Measurements from ENCODE around the gene ASPSCR1.
"Not testable (repeated sequence)": the region's sequence is repeated elsewhere in the genome, so short reads cannot be mapped to it uniquely, and the experiment has no call there.

ASPSCR1 gene

DNA sequence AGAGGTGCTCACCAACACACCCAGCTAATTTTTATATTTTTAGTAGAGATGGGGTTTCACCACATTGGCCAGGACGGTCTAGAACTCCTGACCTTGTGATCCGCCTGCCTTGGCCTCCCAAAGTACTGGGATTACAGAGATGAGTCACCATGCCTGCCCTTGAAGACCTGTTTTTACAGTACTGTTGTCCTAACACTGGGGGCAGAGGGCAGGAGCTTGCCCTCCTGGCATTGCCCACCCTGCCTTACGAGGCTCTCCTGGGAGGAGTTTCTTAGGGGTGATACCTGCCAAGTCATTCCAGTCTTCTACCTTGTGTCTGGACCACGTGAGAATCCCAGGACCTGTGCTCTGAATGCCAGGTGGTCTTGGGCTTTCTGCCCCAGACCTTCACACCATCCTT, 2.7 kb downstream of the ASPSCR1 start:
- H3K27ac ChIP-seq (ENCODE audit: low read depth, low read length) = no peak overlapping the region
- peaks cover 8% of the 10 kb centered on the region for H3K4me1 ChIP-seq (ENCODE audit: control insufficient read depth, insufficient read depth, low read length, unreplicated experiment)
- no peaks in the 10 kb centered on the region for H3K79me2 ChIP-seq (ENCODE audit: control insufficient read depth, insufficient read depth, low read length, unreplicated experiment)
- H2AFZ ChIP-seq (ENCODE audit: low read length, unreplicated experiment) = no peak overlapping the region
- no peaks in the 10 kb centered on the region for H3K36me3 ChIP-seq (ENCODE audit: insufficient read depth, low read length)
- H3K4me3 ChIP-seq (ENCODE audit: low read depth, low read length) = no peak overlapping the region
- no peaks in the 10 kb centered on the region for H3K27me3 ChIP-seq (ENCODE audit: insufficient read depth, low read length)

DNA sequence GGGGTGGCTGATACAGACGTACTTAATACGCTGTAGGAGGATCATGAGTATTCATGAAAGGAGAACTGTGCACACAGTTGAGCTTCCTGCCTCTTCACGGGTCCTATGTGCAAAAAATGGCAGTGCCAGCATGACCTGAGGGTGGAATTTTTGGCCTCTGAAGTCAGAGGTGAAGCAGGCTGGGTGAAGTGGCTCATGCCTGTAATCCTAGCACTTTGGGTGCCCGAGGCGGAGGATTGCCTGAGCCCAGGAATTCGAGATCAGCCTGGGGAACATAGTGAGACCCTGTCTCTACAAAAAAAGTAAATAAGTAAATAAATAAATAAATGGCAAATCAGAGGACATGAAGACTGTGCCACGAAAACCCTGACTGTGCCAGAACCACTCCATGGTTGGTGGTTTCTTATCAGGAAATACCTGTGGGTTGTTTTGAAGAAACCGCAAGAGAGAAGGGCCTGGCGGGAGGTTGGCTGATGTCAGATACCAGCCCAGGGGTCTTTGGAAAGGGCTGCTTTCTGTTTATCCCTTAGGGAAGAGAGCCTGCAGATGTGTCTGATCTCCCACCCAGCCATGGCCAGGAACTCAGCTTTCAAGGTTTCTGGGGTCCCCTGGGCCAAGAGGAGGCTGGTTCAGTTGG, 3.4 kb downstream of the ASPSCR1 start:
- Histone ChIP-seq H3K79me2 (ENCODE audit: control insufficient read depth, insufficient read depth, low read length, unreplicated experiment) (no peaks in the 10 kb centered on the region), H3K4me1 (ENCODE audit: control insufficient read depth, insufficient read depth, low read length, unreplicated experiment) (peaks cover 8% of the 10 kb centered on the region)

DNA sequence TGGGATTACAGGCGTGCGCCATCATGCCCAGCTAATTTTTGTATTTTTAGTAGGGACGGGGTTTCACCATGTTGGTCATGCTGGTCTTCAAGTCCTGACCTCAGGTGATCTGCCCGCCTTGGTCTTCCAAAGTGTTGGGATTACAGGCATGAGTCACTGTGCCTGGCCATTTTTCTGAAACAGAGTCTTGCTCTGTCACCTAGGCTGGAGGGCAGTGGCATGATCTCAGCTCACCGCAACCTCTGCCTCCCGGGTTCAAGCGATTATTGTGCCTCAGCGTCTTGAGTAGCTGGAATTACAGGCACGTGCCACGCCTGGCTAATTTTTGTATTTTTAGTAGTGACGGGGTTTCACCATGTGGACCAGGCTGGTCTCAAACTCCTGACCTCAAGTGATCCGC, 4.1 kb downstream of the ASPSCR1 start:
- H2AFZ ChIP-seq (ENCODE audit: low read length, unreplicated experiment); H3K4me3 ChIP-seq (ENCODE audit: low read depth, low read length); H3K4me1 ChIP-seq (ENCODE audit: control insufficient read depth, insufficient read depth, low read length, unreplicated experiment); H3K79me2 ChIP-seq (ENCODE audit: control insufficient read depth, insufficient read depth, low read length, unreplicated experiment); H3K36me3 ChIP-seq (ENCODE audit: insufficient read depth, low read length); H3K27me3 ChIP-seq (ENCODE audit: insufficient read depth, low read length); H3K27ac ChIP-seq (ENCODE audit: low read depth, low read length): not testable (repeated sequence)

More for the DNA sequence above, 3.4 kb downstream of the ASPSCR1 start:
- no peaks in the 10 kb centered on the region for H3K36me3 ChIP-seq (ENCODE audit: insufficient read depth, low read length)
- no peaks in the 10 kb centered on the region for H3K27me3 ChIP-seq (ENCODE audit: insufficient read depth, low read length)
- no peak overlapping the region for H3K27ac ChIP-seq (ENCODE audit: low read depth, low read length)
- no peak overlapping the region for H3K4me3 ChIP-seq (ENCODE audit: low read depth, low read length)
- no peak overlapping the region for H2AFZ ChIP-seq (ENCODE audit: low read length, unreplicated experiment)

DNA sequence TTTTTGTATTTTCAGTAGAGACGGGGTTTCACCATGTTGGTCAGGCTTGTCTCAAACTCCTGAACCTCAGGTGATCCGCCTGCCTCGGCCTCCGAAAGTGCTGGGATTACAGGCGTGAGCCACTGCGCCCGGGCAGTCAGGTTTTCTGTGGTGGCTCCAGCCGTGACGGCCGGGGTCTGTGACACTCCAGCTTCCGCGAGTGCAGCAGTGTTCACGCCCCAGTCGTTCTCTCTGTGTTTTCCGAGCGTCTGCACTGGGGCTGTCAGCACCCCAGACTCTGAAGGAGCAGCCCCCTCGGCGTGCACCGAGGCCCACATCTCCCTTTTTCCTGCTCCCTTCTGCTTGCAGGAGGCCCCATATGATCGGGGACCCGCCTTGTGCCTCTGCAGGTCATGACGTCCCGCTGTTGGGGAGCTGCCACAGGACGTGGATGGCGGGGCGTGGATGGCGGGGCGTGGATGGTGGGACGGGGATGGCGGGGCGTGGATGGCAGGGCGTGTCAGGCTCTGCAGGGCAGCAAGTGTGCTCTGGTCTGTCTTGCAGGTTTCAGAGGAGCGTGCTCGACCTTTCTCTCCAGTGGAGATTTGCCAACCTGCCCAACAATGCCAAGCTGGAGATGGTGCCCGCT, 5.7 kb downstream of the ASPSCR1 start:
- no peaks in the 10 kb centered on the region for H3K27me3 ChIP-seq (ENCODE audit: insufficient read depth, low read length)

DNA sequence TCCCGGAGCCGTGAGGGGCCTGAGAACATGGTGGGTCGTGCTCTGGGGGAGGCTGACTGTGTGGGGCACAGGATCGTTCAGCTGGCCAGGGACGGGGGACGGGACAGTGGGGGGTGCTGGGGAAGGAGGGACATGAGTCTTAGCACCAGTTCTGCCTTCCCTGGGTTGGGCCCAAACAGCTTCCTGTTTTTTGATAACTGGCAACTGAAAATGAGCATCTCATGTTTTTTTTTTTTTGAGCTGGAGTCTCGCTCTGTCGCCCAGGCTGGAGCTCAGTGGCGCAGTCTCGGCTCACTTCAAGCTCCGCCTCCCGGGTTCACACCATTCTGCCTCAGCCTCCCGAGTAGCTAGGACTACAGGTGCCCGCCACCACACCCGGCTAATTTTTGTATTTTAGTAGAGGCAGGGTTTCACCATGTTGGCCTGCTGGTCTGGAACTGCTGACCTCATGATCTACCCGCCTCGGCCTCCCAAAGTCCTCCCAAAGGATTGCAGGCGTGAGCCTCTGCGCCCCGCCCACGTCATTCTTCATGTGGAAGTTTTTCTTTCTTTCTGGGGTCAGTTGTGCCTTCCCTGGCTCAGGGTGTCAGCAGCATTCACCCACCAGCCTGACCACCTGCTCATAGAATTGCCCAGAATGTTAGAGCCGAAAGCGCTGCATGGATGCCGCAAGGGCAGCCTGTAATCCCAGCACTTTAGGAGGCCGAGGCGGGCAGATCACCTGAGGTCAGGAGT, 6.4 kb downstream of the ASPSCR1 start:
- Histone ChIP-seq H3K4me1 (ENCODE audit: control insufficient read depth, insufficient read depth, low read length, unreplicated experiment) (no peaks in the 10 kb centered on the region), H3K36me3 (ENCODE audit: insufficient read depth, low read length) (no peaks in the 10 kb centered on the region), H3K27me3 (ENCODE audit: insufficient read depth, low read length) (no peaks in the 10 kb centered on the region), H3K4me3 (ENCODE audit: low read depth, low read length) (no peak overlapping the region), H2AFZ (ENCODE audit: low read length, unreplicated experiment) (no peak overlapping the region), H3K79me2 (ENCODE audit: control insufficient read depth, insufficient read depth, low read length, unreplicated experiment) (no peaks in the 10 kb centered on the region), H3K27ac (ENCODE audit: low read depth, low read length) (no peak overlapping the region)

More for the DNA sequence above, 5.7 kb downstream of the ASPSCR1 start:
- H2AFZ ChIP-seq (ENCODE audit: low read length, unreplicated experiment) = no peak overlapping the region
- H3K36me3 ChIP-seq (ENCODE audit: insufficient read depth, low read length) = no peaks in the 10 kb centered on the region
- no peak overlapping the region for H3K4me3 ChIP-seq (ENCODE audit: low read depth, low read length)
- H3K4me1 ChIP-seq (ENCODE audit: control insufficient read depth, insufficient read depth, low read length, unreplicated experiment) = peaks cover 2% of the 10 kb centered on the region
- no peaks in the 10 kb centered on the region for H3K79me2 ChIP-seq (ENCODE audit: control insufficient read depth, insufficient read depth, low read length, unreplicated experiment)
- H3K27ac ChIP-seq (ENCODE audit: low read depth, low read length) = no peak overlapping the region

DNA sequence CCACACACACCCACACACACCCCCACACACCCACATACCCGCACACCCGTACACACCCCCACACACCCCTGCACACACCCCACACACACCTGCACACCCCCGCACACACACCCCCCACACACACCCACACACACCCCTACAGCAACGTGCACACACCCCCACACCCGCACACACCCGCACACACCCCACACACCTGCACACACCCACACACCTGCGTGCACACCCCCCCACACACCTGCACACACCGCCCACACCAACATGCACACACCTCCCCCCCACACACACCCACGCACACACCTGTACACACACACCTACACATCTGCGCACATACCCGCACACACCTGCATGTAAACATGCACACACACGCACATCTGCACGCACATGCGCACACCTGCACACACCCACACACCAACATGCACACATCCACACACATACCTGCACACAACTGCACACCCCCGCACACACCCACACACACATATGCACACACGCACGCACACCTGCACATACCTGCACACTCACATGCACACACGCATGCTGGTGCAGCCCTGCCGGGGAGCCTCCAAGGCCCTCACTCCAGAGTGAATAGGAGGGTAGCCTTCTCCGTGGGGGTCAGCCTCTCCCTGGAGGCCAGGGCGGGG, 7.5 kb downstream of the ASPSCR1 start:
- Histone ChIP-seq H3K27me3 (ENCODE audit: insufficient read depth, low read length) (no peaks in the 10 kb centered on the region), H3K4me3 (ENCODE audit: low read depth, low read length) (no peak overlapping the region), H3K79me2 (ENCODE audit: control insufficient read depth, insufficient read depth, low read length, unreplicated experiment) (no peaks in the 10 kb centered on the region), H3K4me1 (ENCODE audit: control insufficient read depth, insufficient read depth, low read length, unreplicated experiment) (no peaks in the 10 kb centered on the region), H3K27ac (ENCODE audit: low read depth, low read length) (no peak overlapping the region), H3K36me3 (ENCODE audit: insufficient read depth, low read length) (no peaks in the 10 kb centered on the region), H2AFZ (ENCODE audit: low read length, unreplicated experiment) (no peak overlapping the region)

DNA sequence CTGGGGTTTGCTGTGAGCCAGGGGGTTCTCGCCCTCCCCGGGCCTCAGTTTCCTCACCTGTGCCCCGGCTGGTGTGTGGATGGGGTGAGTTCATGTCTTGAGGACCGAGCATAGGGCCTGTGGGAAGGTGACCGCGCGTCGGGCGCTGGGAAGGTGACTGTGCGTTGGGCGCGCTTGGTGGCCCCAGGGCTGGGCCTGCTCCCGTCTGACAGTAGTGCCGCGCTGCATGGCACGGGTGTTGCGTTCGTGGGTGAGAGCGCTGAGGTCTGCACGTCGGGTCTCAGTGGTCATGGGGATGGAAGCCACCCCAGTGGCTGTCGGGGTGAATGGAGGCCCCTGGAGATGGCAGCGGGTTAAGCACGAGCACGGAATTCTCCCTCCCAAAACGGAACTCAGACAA, 9.2 kb downstream of the ASPSCR1 start:
- Histone ChIP-seq H3K36me3 (ENCODE audit: insufficient read depth, low read length) (no peaks in the 10 kb centered on the region), H3K4me3 (ENCODE audit: low read depth, low read length) (no peak overlapping the region), H3K4me1 (ENCODE audit: control insufficient read depth, insufficient read depth, low read length, unreplicated experiment) (peaks cover 2% of the 10 kb centered on the region), H3K27me3 (ENCODE audit: insufficient read depth, low read length) (no peaks in the 10 kb centered on the region), H3K27ac (ENCODE audit: low read depth, low read length) (no peak overlapping the region), H2AFZ (ENCODE audit: low read length, unreplicated experiment) (no peak overlapping the region), H3K79me2 (ENCODE audit: control insufficient read depth, insufficient read depth, low read length, unreplicated experiment) (no peaks in the 10 kb centered on the region)

DNA sequence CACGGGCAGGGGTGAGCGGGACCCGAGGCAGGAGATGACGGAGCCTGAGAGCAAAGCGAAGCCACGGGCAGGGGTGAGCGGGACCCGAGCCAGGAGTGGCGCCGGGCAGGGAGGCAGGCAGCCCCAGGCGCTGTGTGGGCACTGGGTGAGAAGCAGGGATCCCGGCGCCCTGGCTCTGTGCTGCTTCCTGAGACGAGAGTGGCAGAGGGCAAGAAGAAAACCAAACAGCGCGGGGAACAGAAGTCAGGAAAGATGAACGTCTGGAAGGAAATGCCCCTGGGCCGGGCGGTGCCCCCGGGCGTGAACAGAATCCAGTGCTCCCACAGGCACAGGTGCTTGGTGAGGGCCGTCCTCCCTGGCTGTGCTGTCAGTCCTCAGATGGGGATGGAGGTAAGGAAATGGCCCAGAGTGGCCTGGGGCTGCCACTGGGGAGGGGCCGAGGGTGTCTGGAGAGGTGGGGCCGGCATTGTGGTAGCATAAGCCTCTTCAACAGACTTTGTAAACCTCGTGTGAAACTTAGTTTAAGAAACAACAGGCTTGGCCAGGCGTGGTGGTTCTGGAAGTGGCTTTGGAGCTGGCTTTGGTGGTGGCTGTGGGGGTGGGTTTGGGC, 9.8 kb downstream of the ASPSCR1 start:
- H3K36me3 ChIP-seq (ENCODE audit: insufficient read depth, low read length) = no peaks in the 10 kb centered on the region
- H3K4me3 ChIP-seq (ENCODE audit: low read depth, low read length) = no peak overlapping the region
- no peak overlapping the region for H2AFZ ChIP-seq (ENCODE audit: low read length, unreplicated experiment)
- H3K4me1 ChIP-seq (ENCODE audit: control insufficient read depth, insufficient read depth, low read length, unreplicated experiment) = peaks cover 8% of the 10 kb centered on the region
- no peak overlapping the region for H3K27ac ChIP-seq (ENCODE audit: low read depth, low read length)
- H3K27me3 ChIP-seq (ENCODE audit: insufficient read depth, low read length) = no peaks in the 10 kb centered on the region
- no peaks in the 10 kb centered on the region for H3K79me2 ChIP-seq (ENCODE audit: control insufficient read depth, insufficient read depth, low read length, unreplicated experiment)

DNA sequence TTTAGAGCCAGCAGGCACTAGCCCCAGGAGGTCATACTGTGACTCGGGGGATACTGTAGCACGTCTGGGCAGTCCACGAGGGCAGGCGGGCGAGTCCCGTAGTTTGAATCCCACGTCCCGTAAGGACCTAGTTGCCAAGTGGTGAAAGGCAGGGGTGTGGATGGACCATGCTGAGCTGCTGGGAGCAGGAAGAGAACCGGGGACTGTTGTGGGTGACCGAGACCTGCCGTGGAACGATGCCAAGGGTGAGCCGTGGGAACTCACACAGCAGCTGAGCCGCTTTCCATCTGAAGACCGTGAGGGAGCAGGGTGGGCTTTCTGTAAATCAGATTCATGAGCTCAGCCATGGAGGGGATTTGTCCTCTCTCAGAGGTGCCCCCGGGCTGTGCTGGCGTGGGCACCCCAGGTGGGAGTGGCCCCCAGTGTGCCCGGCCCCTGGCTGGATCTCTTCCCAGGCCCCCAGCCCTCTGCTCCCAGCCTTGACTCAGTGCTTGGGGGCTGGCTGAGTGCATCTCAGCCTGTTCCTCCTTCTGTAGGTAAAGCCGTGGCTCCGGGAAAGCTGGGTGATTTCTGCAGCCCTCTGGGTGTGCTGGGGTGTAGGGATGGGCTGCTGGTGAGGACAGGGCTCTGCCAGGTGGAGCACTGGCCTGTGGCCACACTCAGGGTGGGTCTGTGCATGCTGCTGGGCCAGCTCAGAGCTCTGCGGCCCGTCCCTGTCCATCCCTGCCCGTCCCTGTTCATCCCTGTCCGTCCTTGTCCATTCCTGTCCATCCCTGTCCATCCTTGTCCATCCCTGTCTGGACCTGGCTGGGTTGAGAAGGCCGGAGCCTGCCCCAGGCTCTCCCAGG, 13.6 kb downstream of the ASPSCR1 start:
- Histone ChIP-seq H3K27me3 (ENCODE audit: insufficient read depth, low read length) (no peaks in the 10 kb centered on the region), H2AFZ (ENCODE audit: low read length, unreplicated experiment) (no peak overlapping the region), H3K36me3 (ENCODE audit: insufficient read depth, low read length) (no peaks in the 10 kb centered on the region), H3K4me1 (ENCODE audit: control insufficient read depth, insufficient read depth, low read length, unreplicated experiment) (peaks cover 8% of the 10 kb centered on the region), H3K79me2 (ENCODE audit: control insufficient read depth, insufficient read depth, low read length, unreplicated experiment) (no peaks in the 10 kb centered on the region), H3K4me3 (ENCODE audit: low read depth, low read length) (no peak overlapping the region), H3K27ac (ENCODE audit: low read depth, low read length) (no peak overlapping the region)
